GM12892 (cell line): ENCODE data around the gene GPR157.

Experiments
- POLR2A ChIP-seq: IDR thresholded peaks from 2 replicates; pipeline ENCODE4 v1.6.1; 2011; ENCODE audit warnings: low read depth, low read length, control low read depth
- POLR2AphosphoS5 ChIP-seq: IDR thresholded peaks from 2 replicates; pipeline ENCODE4 v1.6.1; 2011; ENCODE audit warnings: low read depth, low read length, control low read depth
- TAF1 ChIP-seq: IDR thresholded peaks from 2 replicates; pipeline ENCODE4 v1.6.1; 2011; ENCODE audit warnings: low read depth, mild to moderate bottlenecking, control low read depth, low read length, borderline replicate concordance

DNA sequence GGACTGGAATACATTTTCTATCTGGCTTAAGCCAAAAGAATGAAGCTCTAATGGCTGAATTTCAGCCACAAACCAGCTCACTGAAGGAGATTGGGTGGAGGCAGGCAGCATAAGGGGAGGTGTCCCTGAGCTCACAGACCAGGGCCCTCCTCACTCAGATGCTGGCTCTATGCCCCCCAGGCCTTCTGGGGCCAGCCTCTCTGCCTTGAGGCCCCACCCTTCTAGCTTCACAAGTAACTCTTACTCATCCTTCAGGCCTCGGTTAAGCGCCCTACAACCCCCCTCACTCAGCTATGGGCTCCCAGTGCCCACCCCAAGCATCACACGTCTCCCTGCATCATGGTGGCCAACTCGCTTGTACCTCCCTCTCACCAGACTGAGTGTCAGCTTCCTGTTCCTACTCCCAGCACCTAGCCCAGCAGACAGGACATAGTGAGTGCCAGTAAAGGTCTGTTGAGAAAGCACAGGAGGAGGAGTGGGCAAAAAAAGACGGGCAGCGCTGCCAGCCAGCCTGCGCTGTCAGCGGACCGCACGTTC, 40.8 kb upstream of the GPR157 start:
- TF ChIP-seq POLR2A: no peak
- TF ChIP-seq POLR2AphosphoS5: no peak
- TF ChIP-seq TAF1: no peak
